Peyer's patch (tissue), 4 donors: ENCODE data around the gene USP37.

ENCODE experiments used
- POLR2A ChIP-seq, 2 donors: fragments of 450-650 bp; IDR thresholded peaks; one replicate each; pipeline ENCODE4 v1.5.1; 2017; ENCODE audit warnings: antibody characterized with exemption in 2 of 2, mild to moderate bottlenecking in 2 of 2, moderate library complexity in 2 of 2
- TF ChIP-seq, protein P1 (sequence below), 6 experiments: fragments of 450-650 bp in 4 of 6; fragments of 200-600 bp in 2 of 6; sonication (generic) in 1 of 6; IDR thresholded peaks; one replicate each; pipeline ENCODE4 v1.5.1; 2017 to 2019; ENCODE audit warnings: antibody characterized with exemption in 6 of 6, mild to moderate bottlenecking in 3 of 6, moderate library complexity in 1 of 6

DNA sequence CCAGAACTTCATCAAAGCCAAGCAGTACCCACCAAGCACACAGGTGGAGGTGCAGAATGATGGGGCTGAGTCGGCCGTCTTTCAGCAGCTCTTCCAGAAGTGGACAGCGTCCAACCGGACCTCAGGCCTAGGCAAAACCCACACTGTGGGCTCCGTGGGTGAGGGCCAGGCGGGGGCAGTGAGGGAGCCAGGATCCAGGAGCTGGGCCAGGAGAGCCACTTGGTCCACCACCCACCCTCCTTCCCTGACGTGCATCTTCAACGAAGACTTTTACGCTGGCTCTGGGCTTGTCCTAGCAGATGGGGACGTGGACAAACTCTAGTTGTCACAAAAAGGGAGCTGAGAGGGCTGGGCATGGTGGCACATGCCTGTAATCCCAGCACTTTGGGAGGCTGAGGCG is 137.4 kb downstream of the USP37 start:
- TF ChIP-seq, protein P1, sequence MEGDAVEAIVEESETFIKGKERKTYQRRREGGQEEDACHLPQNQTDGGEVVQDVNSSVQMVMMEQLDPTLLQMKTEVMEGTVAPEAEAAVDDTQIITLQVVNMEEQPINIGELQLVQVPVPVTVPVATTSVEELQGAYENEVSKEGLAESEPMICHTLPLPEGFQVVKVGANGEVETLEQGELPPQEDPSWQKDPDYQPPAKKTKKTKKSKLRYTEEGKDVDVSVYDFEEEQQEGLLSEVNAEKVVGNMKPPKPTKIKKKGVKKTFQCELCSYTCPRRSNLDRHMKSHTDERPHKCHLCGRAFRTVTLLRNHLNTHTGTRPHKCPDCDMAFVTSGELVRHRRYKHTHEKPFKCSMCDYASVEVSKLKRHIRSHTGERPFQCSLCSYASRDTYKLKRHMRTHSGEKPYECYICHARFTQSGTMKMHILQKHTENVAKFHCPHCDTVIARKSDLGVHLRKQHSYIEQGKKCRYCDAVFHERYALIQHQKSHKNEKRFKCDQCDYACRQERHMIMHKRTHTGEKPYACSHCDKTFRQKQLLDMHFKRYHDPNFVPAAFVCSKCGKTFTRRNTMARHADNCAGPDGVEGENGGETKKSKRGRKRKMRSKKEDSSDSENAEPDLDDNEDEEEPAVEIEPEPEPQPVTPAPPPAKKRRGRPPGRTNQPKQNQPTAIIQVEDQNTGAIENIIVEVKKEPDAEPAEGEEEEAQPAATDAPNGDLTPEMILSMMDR (IDR thresholded peaks at IDR 0.05): no peak
- TF ChIP-seq POLR2A (IDR thresholded peaks at IDR 0.05): no peak
